Psoas muscle (tissue), 8 donors: ENCODE data around the gene NLGN1. TPM values are rescaled to one million over a fixed set of nuclear protein-coding genes. Genes with fewer than 3 reads are reported as not detected.

Experiments
- ATAC-seq, 4 donors: fragments of 200-7000 bp; cut with Tn5 transposase; one replicate each; pipeline ENCODE4 v1.9.1; 2020; ENCODE audit warnings: moderate library complexity in 3 of 4, mild to moderate bottlenecking in 2 of 4
- DNase-seq, 2 donors: peaks; one replicate each; pipeline ENCODE4 v3.0.0-alpha.2; 2020
- H3K27ac ChIP-seq: fragments of 200-600 bp; one replicate; pipeline ENCODE4 v1.8.0; 2022
- H3K27me3 ChIP-seq, 3 donors: fragments of 200-600 bp in 1 of 3; one replicate each; pipeline versions ENCODE4 v1.6.1 to v1.8.0; 2013 to 2022; ENCODE audit warnings: low read length in 2 of 3, mild to moderate bottlenecking in 2 of 3, moderate library complexity in 1 of 3; ENCODE audit not compliant: insufficient read depth in 3 of 3
- H3K36me3 ChIP-seq, 2 donors: fragments of 200-600 bp in 1 of 2; one replicate each; pipeline versions ENCODE4 v1.6.1 to v1.8.0; 2013 to 2022; ENCODE audit warnings: low read depth in 1 of 2, mild to moderate bottlenecking in 1 of 2, moderate library complexity in 1 of 2; ENCODE audit not compliant: insufficient read depth in 1 of 2
- H3K4me1 ChIP-seq: fragments of 200-600 bp; one replicate; pipeline ENCODE4 v1.8.0; 2022
- H3K4me3 ChIP-seq: fragments of 200-600 bp; one replicate; pipeline ENCODE4 v1.8.0; 2022; ENCODE audit warnings: mild to moderate bottlenecking
- H3K9me3 ChIP-seq: fragments of 200-600 bp; one replicate; pipeline ENCODE4 v1.8.0; 2022
- WGBS, 3 donors: extraction: QIAGEN DNeasy Blood & Tissue Kit; methylation state at CpG; one replicate each; pipeline versions ENCODE4 v1.1.6 to v1.1.7; 2013; 5-methylcytosine and 5-hydroxymethylcytosine counted together
- intact Hi-C, 2 donors: fragments of 100-400 bp; cut with DNase I; formaldehyde crosslinking; loops; one replicate each; pipeline versions ENCODE4 v1.11.0 to v1.14.2; 2022
- polyA plus RNA-seq, 3 donors: library from polyadenylated mRNA; stranded (reverse); fragments of 200-250 nt; gene quantifications; one replicate each; pipeline ENCODE4 v1.2.3, GENCODE V29; 2013
- total RNA-seq, 4 donors: library from RNA; stranded (reverse); fragmentation: NEBNext Ultra II Directional in 2 of 4; extraction: Animal tissue kit (Norgen Biotek cat#: 25700) in 2 of 4; gene quantifications; one replicate each; pipeline versions ENCODE4 v1.2.1 to v1.2.4, GENCODE V29; 2021 to 2023
- TF ChIP-seq, protein P1 (sequence below): fragments of 200-600 bp; IDR thresholded peaks from one replicate; pipeline ENCODE4 v1.8.0; 2022; ENCODE audit warnings: antibody characterized with exemption
- donor health status: healthy with polysubstance abuse.
- donor health status: DM: no; HTN: no; CAD: no; lungs with moderate emphysema.
- donor health status: Bipolar disorder and iron deficiency.
- donor health status: healthy.
- donor health status: DM: yes; HTN: yes; CAD: no.
- donor health status: DM: no; HTN: no; CAD: no.
- donor health status: DM: no; HTN: no; CAD: no.
- donor health status: DM: yes; HTN: yes; CAD: no.

The NLGN1 gene
- total and polyA plus RNA-seq, 7 donors, result 0.04 to 1.0 (median 0.54) TPM

DNA sequence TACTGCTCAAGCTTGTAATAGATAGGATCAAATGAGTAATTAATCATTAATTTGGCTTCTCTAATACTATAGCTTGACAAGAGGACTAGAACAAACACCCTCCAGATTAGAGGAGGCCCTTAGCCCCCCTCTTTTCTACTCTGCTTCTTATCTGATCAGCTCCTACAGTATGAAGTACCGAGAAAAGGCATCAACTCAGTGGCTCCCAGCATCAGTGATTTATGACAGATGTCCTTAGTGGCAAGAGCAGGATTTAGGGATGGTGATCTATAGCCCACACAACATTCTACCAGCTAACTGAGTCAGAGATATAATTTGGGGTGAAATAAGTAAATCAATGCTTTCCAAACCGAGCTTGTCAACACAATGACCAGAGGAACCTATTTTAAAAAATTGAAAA is 541.1 kb downstream of the NLGN1 start:
- H3K27me3 ChIP-seq, result no peaks in the 10 kb centered on the region
- DNase-seq, result no peak
- no peaks in the 10 kb centered on the region for H3K9me3 ChIP-seq
- ATAC-seq, result no peak
- no peak overlapping the region for H3K27ac ChIP-seq
- intact Hi-C loops, result no loop called here
- no peaks in the 10 kb centered on the region for H3K4me1 ChIP-seq
- TF ChIP-seq, protein P1, sequence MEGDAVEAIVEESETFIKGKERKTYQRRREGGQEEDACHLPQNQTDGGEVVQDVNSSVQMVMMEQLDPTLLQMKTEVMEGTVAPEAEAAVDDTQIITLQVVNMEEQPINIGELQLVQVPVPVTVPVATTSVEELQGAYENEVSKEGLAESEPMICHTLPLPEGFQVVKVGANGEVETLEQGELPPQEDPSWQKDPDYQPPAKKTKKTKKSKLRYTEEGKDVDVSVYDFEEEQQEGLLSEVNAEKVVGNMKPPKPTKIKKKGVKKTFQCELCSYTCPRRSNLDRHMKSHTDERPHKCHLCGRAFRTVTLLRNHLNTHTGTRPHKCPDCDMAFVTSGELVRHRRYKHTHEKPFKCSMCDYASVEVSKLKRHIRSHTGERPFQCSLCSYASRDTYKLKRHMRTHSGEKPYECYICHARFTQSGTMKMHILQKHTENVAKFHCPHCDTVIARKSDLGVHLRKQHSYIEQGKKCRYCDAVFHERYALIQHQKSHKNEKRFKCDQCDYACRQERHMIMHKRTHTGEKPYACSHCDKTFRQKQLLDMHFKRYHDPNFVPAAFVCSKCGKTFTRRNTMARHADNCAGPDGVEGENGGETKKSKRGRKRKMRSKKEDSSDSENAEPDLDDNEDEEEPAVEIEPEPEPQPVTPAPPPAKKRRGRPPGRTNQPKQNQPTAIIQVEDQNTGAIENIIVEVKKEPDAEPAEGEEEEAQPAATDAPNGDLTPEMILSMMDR, result no peak
- no peak overlapping the region for H3K4me3 ChIP-seq
- H3K36me3 ChIP-seq, result no peaks in the 10 kb centered on the region
- WGBS, 3 donors, result 42 to 54% (median 45%) methylated on average over 2 of the region's 2 CpGs

DNA sequence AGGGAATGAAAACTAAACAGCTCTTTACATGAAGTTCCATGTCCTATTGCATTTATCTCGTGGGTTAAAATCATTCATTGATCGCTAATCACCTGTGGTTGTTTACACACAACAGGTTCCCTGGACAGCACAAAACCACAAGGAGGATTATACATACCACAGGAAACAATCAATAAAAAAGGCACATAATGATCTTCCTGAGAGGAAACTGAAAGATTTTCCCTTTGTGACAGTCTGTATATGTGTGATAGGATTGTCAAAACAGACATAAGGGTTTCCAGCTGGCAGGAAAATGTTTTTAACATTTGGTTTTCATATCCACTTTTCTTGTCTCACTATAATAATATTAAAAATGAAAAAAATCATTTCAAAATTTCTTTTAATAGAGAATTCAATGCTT is 541.8 kb downstream of the NLGN1 start:
- intact Hi-C loops, result no loop called here
- DNase-seq (no peak), ATAC-seq (no peak)
- H3K36me3 ChIP-seq, result no peaks in the 10 kb centered on the region
- no peak overlapping the region for H3K27ac ChIP-seq
- no peaks in the 10 kb centered on the region for H3K27me3 ChIP-seq
- no peaks in the 10 kb centered on the region for H3K4me1 ChIP-seq
- no peaks in the 10 kb centered on the region for H3K9me3 ChIP-seq
- WGBS, 3 donors, result 58 to 69% (median 67%) methylated on average over 2 of the region's 2 CpGs
- TF ChIP-seq, protein P1, result no peak
- no peak overlapping the region for H3K4me3 ChIP-seq

DNA sequence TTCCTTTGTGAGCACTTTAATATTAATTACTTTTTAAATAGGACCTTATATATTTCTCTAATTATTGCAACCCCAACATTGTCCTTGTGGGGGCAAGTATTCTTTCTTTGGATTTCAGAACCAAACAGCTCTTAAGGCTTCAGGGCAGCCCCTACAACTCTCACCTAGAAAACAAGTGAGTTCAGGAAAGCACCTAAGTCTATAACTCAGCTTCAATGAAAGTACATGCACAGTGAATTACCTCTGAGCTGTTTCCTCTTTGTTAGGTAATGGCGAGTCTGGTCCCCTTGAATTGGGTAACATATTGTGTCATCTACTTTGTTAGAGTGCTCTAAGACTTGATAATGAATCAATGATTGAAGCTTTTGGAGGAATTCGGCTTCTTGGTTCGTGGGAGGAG is 545.7 kb downstream of the NLGN1 start:
- no peaks in the 10 kb centered on the region for H3K4me1 ChIP-seq
- DNase-seq (no peak), ATAC-seq (no peak)
- no peaks in the 10 kb centered on the region for H3K36me3 ChIP-seq
- TF ChIP-seq, protein P1, result no peak
- no peak overlapping the region for H3K4me3 ChIP-seq
- WGBS, 3 donors, result 55 to 62% (median 60%) methylated on average over 3 of the region's 3 CpGs
- intact Hi-C loops, result no loop called here
- H3K27ac ChIP-seq, result no peak overlapping the region
- H3K9me3 ChIP-seq, result no peaks in the 10 kb centered on the region
- H3K27me3 ChIP-seq, result no peaks in the 10 kb centered on the region

DNA sequence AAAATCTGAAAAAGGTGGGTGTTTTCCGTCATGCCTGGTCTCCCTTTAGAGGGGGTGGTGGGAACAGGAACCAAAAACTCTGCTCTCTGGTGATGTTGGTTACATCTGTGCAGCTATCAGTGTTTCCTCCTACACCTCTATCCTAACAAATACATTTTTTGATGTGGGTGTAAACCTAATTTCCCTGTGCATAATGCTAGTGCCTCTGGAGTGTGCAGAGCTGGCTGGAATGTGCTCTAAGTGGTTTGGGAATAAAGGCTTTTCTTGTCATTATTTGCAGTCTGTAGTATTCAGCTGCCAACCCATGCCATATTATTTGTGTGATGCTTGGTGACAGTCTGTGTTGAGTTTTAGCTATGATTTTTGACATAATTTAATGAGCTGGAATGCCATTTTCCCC is 547.6 kb downstream of the NLGN1 start:
- H3K27me3 ChIP-seq, result no peaks in the 10 kb centered on the region
- no peaks in the 10 kb centered on the region for H3K4me1 ChIP-seq
- H3K36me3 ChIP-seq, result no peaks in the 10 kb centered on the region
- ATAC-seq (no peak), DNase-seq (no peak)
- no peaks in the 10 kb centered on the region for H3K9me3 ChIP-seq
- no peak overlapping the region for H3K27ac ChIP-seq
- WGBS, 3 donors, result 62 to 79% (median 68%) methylated on average over 1 of the region's 1 CpG
- TF ChIP-seq, protein P1, result no peak
- no peak overlapping the region for H3K4me3 ChIP-seq
- intact Hi-C loops, result no loop called here

DNA sequence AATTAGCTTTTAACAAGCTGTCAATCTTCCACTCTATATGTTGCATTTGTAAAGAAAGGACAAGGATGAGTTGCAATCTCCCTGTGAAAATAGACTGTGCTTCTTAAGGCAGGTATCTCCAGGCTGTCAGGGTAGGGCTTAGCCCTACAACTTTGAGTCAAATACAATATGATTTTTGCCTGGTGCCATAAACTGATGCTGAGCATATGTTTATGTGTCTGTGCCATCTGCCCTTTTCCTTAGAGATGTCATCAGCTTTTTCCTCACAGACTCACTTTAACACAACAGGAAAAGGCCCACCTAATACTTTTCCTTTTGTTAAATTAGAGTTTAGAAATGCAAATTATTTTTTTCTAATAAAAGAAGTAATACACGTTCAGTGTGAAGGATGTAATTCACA is 548.3 kb downstream of the NLGN1 start:
- no peak overlapping the region for H3K27ac ChIP-seq

More for the DNA sequence above, 548.3 kb downstream of the NLGN1 start:
- 64 to 78% (median 67%) methylated on average over 1 of the region's 1 CpG for WGBS, 3 donors
- H3K4me3 ChIP-seq, result no peak overlapping the region
- TF ChIP-seq, protein P1, result no peak
- no peaks in the 10 kb centered on the region for H3K4me1 ChIP-seq
- DNase-seq (no peak), ATAC-seq (no peak)
- no peaks in the 10 kb centered on the region for H3K27me3 ChIP-seq
- intact Hi-C loops, result no loop called here
- no peaks in the 10 kb centered on the region for H3K36me3 ChIP-seq
- H3K9me3 ChIP-seq, result no peaks in the 10 kb centered on the region
